Astrocyte (in vitro differentiated cells and primary cell): ENCODE results near the gene CXXC4. TPM values are rescaled to one million over a fixed set of nuclear protein-coding genes. Genes with fewer than 3 reads are reported as not detected.

Experiments
- DNase-seq: peaks from one replicate; pipeline ENCODE4 v3.0.0-alpha.2; 2010; ENCODE audit warnings: low read depth
- FAIRE-seq: peaks from 2 replicates; lab custom pipeline; 2011; peaks lifted over from hg19 to GRCh38; lab: Jason Lieb, UNC
- H2AFZ ChIP-seq: 2 replicates; pipeline ENCODE4 v1.6.0; 2012; ENCODE audit warnings: low read depth, low read length, inconsistent platforms
- H3K27ac ChIP-seq: 2 replicates; pipeline ENCODE4 v1.5.1; 2011; ENCODE audit warnings: low read depth, low read length, inconsistent platforms
- H3K27me3 ChIP-seq: 2 replicates; pipeline ENCODE4 v1.6.0; 2011; ENCODE audit warnings: low read length, inconsistent platforms; ENCODE audit not compliant: insufficient read depth
- H3K36me3 ChIP-seq: 2 replicates; pipeline ENCODE4 v1.5.1; 2011; ENCODE audit warnings: low read length, inconsistent platforms; ENCODE audit not compliant: insufficient read depth
- H3K4me1 ChIP-seq: 2 replicates; pipeline ENCODE4 v1.5.1; 2011; ENCODE audit warnings: low read length, inconsistent platforms; ENCODE audit not compliant: insufficient read depth
- H3K4me2 ChIP-seq: 2 replicates; pipeline ENCODE4 v1.6.0; 2012; ENCODE audit warnings: low read length, inconsistent platforms
- H3K4me3 ChIP-seq: 2 replicates; pipeline ENCODE4 v1.5.1; 2011; ENCODE audit warnings: low read depth, mild to moderate bottlenecking, low read length, inconsistent platforms; ENCODE audit not compliant: insufficient read depth
- H3K79me2 ChIP-seq: 2 replicates; pipeline ENCODE4 v1.6.0; 2012; ENCODE audit warnings: mild to moderate bottlenecking, low read length, inconsistent platforms; ENCODE audit not compliant: insufficient read depth
- H3K9ac ChIP-seq: 2 replicates; pipeline ENCODE4 v1.6.0; 2012; ENCODE audit warnings: mild to moderate bottlenecking, low read length, inconsistent platforms
- H3K9me3 ChIP-seq: 2 replicates; pipeline ENCODE4 v1.5.1; 2012; ENCODE audit warnings: low read depth, mild to moderate bottlenecking, low read length, inconsistent platforms; ENCODE audit not compliant: insufficient read depth
- H4K20me1 ChIP-seq: 2 replicates; pipeline ENCODE4 v1.6.0; 2012; ENCODE audit warnings: low read length, inconsistent platforms; ENCODE audit not compliant: insufficient read depth
- H3K27ac Mint-ChIP-seq: one replicate; pipeline ENCODE4 v1.8.0; 2021; ENCODE audit warnings: mild to moderate bottlenecking, mixed read lengths; ENCODE audit not compliant: unreplicated experiment
- H3K27me3 Mint-ChIP-seq: one replicate; pipeline ENCODE4 v1.8.0; 2021; ENCODE audit warnings: low read depth, mixed read lengths; ENCODE audit not compliant: unreplicated experiment
- H3K36me3 Mint-ChIP-seq: one replicate; pipeline ENCODE4 v1.8.0; 2021; ENCODE audit warnings: low read depth, mixed read lengths; ENCODE audit not compliant: unreplicated experiment
- H3K4me1 Mint-ChIP-seq: one replicate; pipeline ENCODE4 v1.8.0; 2021; ENCODE audit warnings: low read depth, mixed read lengths; ENCODE audit not compliant: unreplicated experiment
- H3K4me3 Mint-ChIP-seq: one replicate; pipeline ENCODE4 v1.8.0; 2021; ENCODE audit warnings: mild to moderate bottlenecking, moderate library complexity, mixed read lengths; ENCODE audit not compliant: unreplicated experiment
- H3K9me3 Mint-ChIP-seq: one replicate; pipeline ENCODE4 v1.8.0; 2021; ENCODE audit warnings: mild to moderate bottlenecking, mixed read lengths; ENCODE audit not compliant: unreplicated experiment
- EZH2 ChIP-seq: IDR thresholded peaks from 2 replicates; pipeline ENCODE4 v1.6.1; 2012; ENCODE audit warnings: mild to moderate bottlenecking, low read length, inconsistent platforms; ENCODE audit not compliant: insufficient read depth
- total RNA-seq: library from RNA; stranded (reverse); gene quantifications from 2 replicates; pipeline ENCODE4 v1.2.1, GENCODE V29; 2021
- TF ChIP-seq, protein P1 (sequence below): IDR thresholded peaks from 2 replicates; pipeline ENCODE4 v1.5.1; 2011; ENCODE audit warnings: low read depth, mild to moderate bottlenecking, inconsistent platforms, low read length, moderate library complexity; ENCODE audit not compliant: insufficient read depth

Gene CXXC4
- total RNA-seq, 1 donor from 2014 or later: 10.6 TPM

DNA sequence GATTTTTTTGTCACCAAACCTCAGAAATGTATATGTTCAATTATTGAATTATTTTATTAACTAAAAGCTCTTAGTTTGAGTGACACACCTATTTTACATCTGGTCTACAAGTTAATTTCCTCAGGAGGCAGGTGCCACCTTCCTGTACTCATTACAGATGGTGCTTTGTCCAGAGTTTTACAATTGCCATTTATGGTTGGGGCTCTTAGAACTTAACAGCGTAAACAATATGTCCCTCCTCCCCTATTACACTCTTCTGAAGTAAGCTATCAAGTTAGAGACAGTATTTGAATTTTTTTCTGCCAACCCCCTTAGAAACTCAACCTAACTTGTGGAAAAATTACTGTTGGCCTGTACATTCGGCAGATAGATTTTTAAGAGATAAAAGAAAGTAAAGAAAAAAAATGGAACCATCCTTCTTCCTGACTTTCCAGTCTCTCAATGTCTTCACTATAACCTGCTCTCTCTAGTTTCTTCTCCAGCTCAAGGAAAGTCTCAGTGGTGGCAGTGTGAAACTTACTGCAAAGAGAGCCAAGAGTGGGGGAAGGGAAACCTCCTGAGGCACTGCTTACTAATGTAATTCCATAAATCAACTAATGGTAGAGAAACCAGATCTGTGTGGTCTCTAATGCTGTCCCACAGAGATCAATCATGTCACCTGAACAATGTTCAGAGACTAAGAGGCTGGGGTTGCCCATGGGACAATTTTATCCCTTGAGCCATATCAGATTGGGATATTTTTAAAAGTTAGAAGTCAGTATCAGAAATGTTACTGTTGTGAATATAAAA lies 7.8 kb downstream of the CXXC4 start:
- no peaks in the 10 kb centered on the region for H3K36me3 ChIP-seq
- H3K9ac ChIP-seq: no peak overlapping the region
- DNase-seq (peak; percentile 6), FAIRE-seq (no peak)
- no peak overlapping the region for H3K27ac ChIP-seq
- H3K4me3 Mint-ChIP-seq: no peak overlapping the region
- H2AFZ ChIP-seq: no peak overlapping the region
- H3K4me1 Mint-ChIP-seq: peaks cover 22% of the 10 kb centered on the region
- TF ChIP-seq EZH2: no peak
- TF ChIP-seq, protein P1, sequence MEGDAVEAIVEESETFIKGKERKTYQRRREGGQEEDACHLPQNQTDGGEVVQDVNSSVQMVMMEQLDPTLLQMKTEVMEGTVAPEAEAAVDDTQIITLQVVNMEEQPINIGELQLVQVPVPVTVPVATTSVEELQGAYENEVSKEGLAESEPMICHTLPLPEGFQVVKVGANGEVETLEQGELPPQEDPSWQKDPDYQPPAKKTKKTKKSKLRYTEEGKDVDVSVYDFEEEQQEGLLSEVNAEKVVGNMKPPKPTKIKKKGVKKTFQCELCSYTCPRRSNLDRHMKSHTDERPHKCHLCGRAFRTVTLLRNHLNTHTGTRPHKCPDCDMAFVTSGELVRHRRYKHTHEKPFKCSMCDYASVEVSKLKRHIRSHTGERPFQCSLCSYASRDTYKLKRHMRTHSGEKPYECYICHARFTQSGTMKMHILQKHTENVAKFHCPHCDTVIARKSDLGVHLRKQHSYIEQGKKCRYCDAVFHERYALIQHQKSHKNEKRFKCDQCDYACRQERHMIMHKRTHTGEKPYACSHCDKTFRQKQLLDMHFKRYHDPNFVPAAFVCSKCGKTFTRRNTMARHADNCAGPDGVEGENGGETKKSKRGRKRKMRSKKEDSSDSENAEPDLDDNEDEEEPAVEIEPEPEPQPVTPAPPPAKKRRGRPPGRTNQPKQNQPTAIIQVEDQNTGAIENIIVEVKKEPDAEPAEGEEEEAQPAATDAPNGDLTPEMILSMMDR: no peak
- H3K4me3 ChIP-seq: no peak overlapping the region
- no peaks in the 10 kb centered on the region for H3K9me3 ChIP-seq
- H3K27me3 ChIP-seq: no peaks in the 10 kb centered on the region
- peaks cover 5% of the 10 kb centered on the region for H3K4me1 ChIP-seq
- H3K79me2 ChIP-seq: no peaks in the 10 kb centered on the region
- H3K36me3 Mint-ChIP-seq: no peaks in the 10 kb centered on the region
- H3K27me3 Mint-ChIP-seq: no peaks in the 10 kb centered on the region
- H3K4me2 ChIP-seq: no peak overlapping the region
- H3K9me3 Mint-ChIP-seq: no peaks in the 10 kb centered on the region
- no peaks in the 10 kb centered on the region for H4K20me1 ChIP-seq
- H3K27ac Mint-ChIP-seq: peak overlapping the region; percentile 55

DNA sequence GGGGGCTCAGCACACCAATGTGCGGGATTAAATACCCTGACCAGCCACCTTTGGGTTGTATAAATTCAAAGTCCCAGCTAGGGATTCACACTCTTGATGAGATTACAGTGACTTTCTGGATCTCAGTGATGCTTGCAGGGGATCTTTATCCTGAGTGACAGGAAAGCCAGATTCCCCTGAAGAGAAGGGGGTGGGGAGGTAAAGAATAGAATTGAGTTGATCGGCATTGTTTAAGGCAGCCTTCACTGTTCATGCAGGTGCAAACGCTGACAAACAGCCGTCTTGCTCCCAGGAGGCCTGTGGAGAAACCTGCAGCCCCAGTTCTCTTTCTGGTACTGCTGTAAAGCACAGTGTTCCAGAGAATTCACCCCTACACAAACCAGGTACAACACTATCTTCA lies 19.0 kb downstream of the CXXC4 start:
- Mint-ChIP-seq H3K9me3 (no peaks in the 10 kb centered on the region), H3K4me3 (no peak overlapping the region), H3K27me3 (no peaks in the 10 kb centered on the region), H3K36me3 (no peaks in the 10 kb centered on the region), H3K4me1 (peaks cover 6% of the 10 kb centered on the region), H3K27ac (no peak overlapping the region)
- no peaks in the 10 kb centered on the region for H3K9me3 ChIP-seq
- no peak for FAIRE-seq
- H4K20me1 ChIP-seq: no peaks in the 10 kb centered on the region
- no peaks in the 10 kb centered on the region for H3K27me3 ChIP-seq
- H3K36me3 ChIP-seq: no peaks in the 10 kb centered on the region
- H3K9ac ChIP-seq: no peak overlapping the region
- no peaks in the 10 kb centered on the region for H3K79me2 ChIP-seq
- no peak overlapping the region for H3K4me3 ChIP-seq
- no peaks in the 10 kb centered on the region for H3K4me1 ChIP-seq
- TF ChIP-seq EZH2: no peak
- TF ChIP-seq, protein P1: no peak
- DNase-seq: no peak
- no peak overlapping the region for H2AFZ ChIP-seq
- H3K4me2 ChIP-seq: no peak overlapping the region
- no peak overlapping the region for H3K27ac ChIP-seq

DNA sequence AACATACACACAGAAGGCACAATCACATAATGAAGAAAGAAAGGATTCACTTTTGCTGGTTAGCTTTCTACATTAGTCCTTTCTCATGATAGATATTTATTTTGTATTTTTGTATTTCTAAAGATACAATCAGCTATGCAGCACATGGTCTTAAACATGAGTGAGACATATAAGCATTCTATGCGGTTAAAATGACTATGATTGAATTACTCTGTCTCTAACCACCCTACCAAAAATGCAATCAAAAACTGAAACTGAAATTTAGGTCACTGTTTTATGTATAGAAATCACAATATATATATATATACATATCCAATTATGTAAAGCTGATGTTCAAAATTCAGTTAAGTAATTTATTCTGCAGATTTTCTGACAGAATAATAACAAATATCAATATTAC lies 21.9 kb downstream of the CXXC4 start:
- H2AFZ ChIP-seq: no peak overlapping the region
- Mint-ChIP-seq H3K4me3 (no peak overlapping the region), H3K4me1 (peaks cover 9% of the 10 kb centered on the region), H3K36me3 (no peaks in the 10 kb centered on the region), H3K9me3 (no peaks in the 10 kb centered on the region), H3K27ac (no peak overlapping the region), H3K27me3 (no peaks in the 10 kb centered on the region)
- H3K79me2 ChIP-seq: no peaks in the 10 kb centered on the region
- no peaks in the 10 kb centered on the region for H4K20me1 ChIP-seq
- H3K9me3 ChIP-seq: no peaks in the 10 kb centered on the region
- no peaks in the 10 kb centered on the region for H3K4me1 ChIP-seq
- no peak overlapping the region for H3K4me2 ChIP-seq
- H3K4me3 ChIP-seq: no peak overlapping the region
- no peak overlapping the region for H3K9ac ChIP-seq
- H3K27ac ChIP-seq: no peak overlapping the region
- no peak for DNase-seq
- no peaks in the 10 kb centered on the region for H3K27me3 ChIP-seq
- FAIRE-seq: no peak
- H3K36me3 ChIP-seq: no peaks in the 10 kb centered on the region
- TF ChIP-seq, protein P1: no peak
- no peak for TF ChIP-seq EZH2
